OCI-LY1 (cell line): Measurements from ENCODE around the gene FOXN1.

Experiments used
- EZH2 ChIP-seq: fragments of 200-600 bp; sonication (generic), shearing (Covaris generic); IDR thresholded peaks from 2 replicates; pipeline ENCODE4 v1.8.0; 2017; ENCODE audit warnings: borderline replicate concordance, mixed run types, mild to moderate bottlenecking, antibody characterized with exemption, low read length, moderate library complexity, mixed read lengths
- TF ChIP-seq, protein P1 (sequence below): fragments of 200-600 bp; sonication (generic), shearing (Covaris generic); IDR thresholded peaks from 2 replicates; pipeline ENCODE4 v1.5.1; 2017; ENCODE audit warnings: mild to moderate bottlenecking, antibody characterized with exemption, low read length, moderate library complexity, mixed read lengths

DNA sequence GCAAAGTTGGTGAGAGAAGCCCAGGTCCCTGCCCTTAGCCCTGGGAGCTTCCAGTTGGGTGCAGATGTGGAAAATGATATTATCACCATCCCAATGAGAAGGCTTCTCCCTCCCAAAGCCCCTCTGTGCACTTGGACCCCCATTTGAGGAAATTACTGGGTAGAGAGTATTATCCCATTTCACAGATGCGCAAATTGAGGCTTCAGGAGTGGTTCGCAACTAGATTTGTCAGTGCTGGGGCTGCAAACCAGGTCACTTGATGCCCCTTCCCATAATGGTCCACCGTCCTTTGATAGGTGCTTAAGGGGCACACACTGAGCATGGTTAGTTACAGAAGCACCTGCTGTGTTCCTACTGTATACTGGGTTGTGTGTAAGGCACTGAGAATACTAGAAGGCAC is 14.3 kb upstream of the FOXN1 start:
- TF ChIP-seq, protein P1, sequence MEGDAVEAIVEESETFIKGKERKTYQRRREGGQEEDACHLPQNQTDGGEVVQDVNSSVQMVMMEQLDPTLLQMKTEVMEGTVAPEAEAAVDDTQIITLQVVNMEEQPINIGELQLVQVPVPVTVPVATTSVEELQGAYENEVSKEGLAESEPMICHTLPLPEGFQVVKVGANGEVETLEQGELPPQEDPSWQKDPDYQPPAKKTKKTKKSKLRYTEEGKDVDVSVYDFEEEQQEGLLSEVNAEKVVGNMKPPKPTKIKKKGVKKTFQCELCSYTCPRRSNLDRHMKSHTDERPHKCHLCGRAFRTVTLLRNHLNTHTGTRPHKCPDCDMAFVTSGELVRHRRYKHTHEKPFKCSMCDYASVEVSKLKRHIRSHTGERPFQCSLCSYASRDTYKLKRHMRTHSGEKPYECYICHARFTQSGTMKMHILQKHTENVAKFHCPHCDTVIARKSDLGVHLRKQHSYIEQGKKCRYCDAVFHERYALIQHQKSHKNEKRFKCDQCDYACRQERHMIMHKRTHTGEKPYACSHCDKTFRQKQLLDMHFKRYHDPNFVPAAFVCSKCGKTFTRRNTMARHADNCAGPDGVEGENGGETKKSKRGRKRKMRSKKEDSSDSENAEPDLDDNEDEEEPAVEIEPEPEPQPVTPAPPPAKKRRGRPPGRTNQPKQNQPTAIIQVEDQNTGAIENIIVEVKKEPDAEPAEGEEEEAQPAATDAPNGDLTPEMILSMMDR, result no peak
- no peak for TF ChIP-seq EZH2
